Esophagus (tissue), 2 donors: ENCODE results near the gene SP7. TPM values are rescaled to one million over a fixed set of nuclear protein-coding genes. Genes with fewer than 3 reads are reported as not detected.
A peak's percentile ranks its signal among the peaks of the same experiment; 100 is the strongest.

Experiments used
- H3K27ac ChIP-seq, 2 donors: one replicate each; pipeline ENCODE4 v1.5.1; 2013; ENCODE audit warnings: low read depth in 2 of 2, mild to moderate bottlenecking in 2 of 2, inconsistent platforms in 1 of 2, low read length in 1 of 2, moderate library complexity in 1 of 2
- H3K27me3 ChIP-seq, 2 donors: one replicate each; pipeline ENCODE4 v1.6.1; 2013; ENCODE audit warnings: low read length in 2 of 2, control low read depth in 1 of 2, mild to moderate bottlenecking in 1 of 2; ENCODE audit not compliant: insufficient read depth in 2 of 2, control insufficient read depth in 1 of 2
- H3K36me3 ChIP-seq, 2 donors: one replicate each; pipeline ENCODE4 v1.6.1; 2013; ENCODE audit warnings: low read length in 1 of 2; ENCODE audit not compliant: control insufficient read depth in 2 of 2, insufficient read depth in 2 of 2
- H3K4me1 ChIP-seq, 2 donors: one replicate each; pipeline ENCODE4 v1.6.1; 2013; ENCODE audit warnings: low read length in 1 of 2; ENCODE audit not compliant: control insufficient read depth in 2 of 2, insufficient read depth in 2 of 2
- H3K4me3 ChIP-seq, 2 donors: one replicate each; pipeline ENCODE4 v1.5.1; 2013; ENCODE audit warnings: low read length in 2 of 2, mild to moderate bottlenecking in 2 of 2, low read depth in 1 of 2, moderate library complexity in 1 of 2
- H3K9me3 ChIP-seq, 2 donors: one replicate each; pipeline ENCODE4 v1.6.1; 2013; ENCODE audit warnings: mild to moderate bottlenecking in 2 of 2, low read depth in 1 of 2, low read length in 1 of 2, moderate library complexity in 1 of 2; ENCODE audit not compliant: control insufficient read depth in 2 of 2, insufficient read depth in 1 of 2
- WGBS, 2 donors: extraction: QIAGEN DNeasy Blood & Tissue Kit; methylation state at CpG; one replicate each; pipeline ENCODE4 v1.1.7; 2013; 5-methylcytosine and 5-hydroxymethylcytosine counted together
- polyA plus RNA-seq, 2 donors: library from polyadenylated mRNA; stranded (reverse); fragments of 200-250 nt; gene quantifications; one replicate each; pipeline ENCODE4 v1.2.3, GENCODE V29; 2013
- donor health status: healthy with polysubstance abuse.
- donor health status: Bipolar disorder and iron deficiency.

The SP7 gene
- polyA plus RNA-seq, 2 donors, result not detected

GRCh38 chr12:53324779-53325510 is 11.2 kb downstream of the SP7 start:
- H3K36me3 ChIP-seq, result no peaks in the 10 kb centered on the region
- peak overlapping the region; percentile 84 to 95 for H3K27ac ChIP-seq
- no peaks in the 10 kb centered on the region for H3K9me3 ChIP-seq
- H3K27me3 ChIP-seq, result no peaks in the 10 kb centered on the region
- H3K4me1 ChIP-seq, result peaks cover 0 to 9% of the 10 kb centered on the region in 2 donors
- 1% methylated on average over 59 to 69 of the region's 69 CpGs for WGBS, 2 donors
- H3K4me3 ChIP-seq, result peak overlapping the region; percentile 36 to 59

GRCh38 chr12:53324113-53324778 is 11.9 kb downstream of the SP7 start:
- Histone ChIP-seq H3K4me3 (peak overlapping the region; percentile 36 to 59), H3K27ac (peak overlapping the region; percentile 84 to 95), H3K4me1 (peaks cover 0 to 9% of the 10 kb centered on the region in 2 donors), H3K9me3 (no peaks in the 10 kb centered on the region), H3K27me3 (no peaks in the 10 kb centered on the region), H3K36me3 (no peaks in the 10 kb centered on the region)
- 13 to 21% methylated on average over 28 of the region's 28 CpGs for WGBS, 2 donors

- H3K36me3 ChIP-seq, result peaks cover 0 to 10% of the 10 kb centered on the region in 2 donors
- no peaks in the 10 kb centered on the region for H3K9me3 ChIP-seq
- H3K27me3 ChIP-seq, result no peaks in the 10 kb centered on the region
- H3K4me1 ChIP-seq, result peaks cover 0 to 6% of the 10 kb centered on the region in 2 donors
- WGBS, 2 donors, result 31 to 34% methylated on average over 10 of the region's 10 CpGs
- H3K4me3 ChIP-seq, result peak overlapping the region; percentile 70 to 81
- H3K27ac ChIP-seq, result peak overlapping the region; percentile 95 to 97
Measured at GRCh38 chr12:53320352-53321195, 15.6 kb downstream of the SP7 start.

GRCh38 chr12:53313996-53314395 is 22.2 kb downstream of the SP7 start:
- peaks cover 5 to 30% of the 10 kb centered on the region in 2 donors for H3K36me3 ChIP-seq
- WGBS, 2 donors, result 59 to 91% methylated on average over 2 to 3 of the region's 3 CpGs
- H3K27me3 ChIP-seq, result no peaks in the 10 kb centered on the region
- H3K9me3 ChIP-seq, result no peaks in the 10 kb centered on the region
- no peaks in the 10 kb centered on the region for H3K4me1 ChIP-seq
- no peak overlapping the region for H3K27ac ChIP-seq
- no peak overlapping the region for H3K4me3 ChIP-seq

- no peak overlapping the region for H3K4me3 ChIP-seq
- no peak overlapping the region for H3K27ac ChIP-seq
- H3K9me3 ChIP-seq, result no peaks in the 10 kb centered on the region
- H3K36me3 ChIP-seq, result peaks cover 28 to 45% of the 10 kb centered on the region in 2 donors
- H3K4me1 ChIP-seq, result no peaks in the 10 kb centered on the region
- no peaks in the 10 kb centered on the region for H3K27me3 ChIP-seq
- WGBS, 2 donors, result 65 to 75% methylated on average over 4 of the region's 4 CpGs
Measured at GRCh38 chr12:53308276-53308675, 27.9 kb downstream of the SP7 start.

- Histone ChIP-seq H3K27ac (no peak overlapping the region), H3K36me3 (peaks cover 30 to 52% of the 10 kb centered on the region in 2 donors), H3K9me3 (no peaks in the 10 kb centered on the region), H3K4me1 (no peaks in the 10 kb centered on the region), H3K27me3 (no peaks in the 10 kb centered on the region), H3K4me3 (no peak overlapping the region)
- 94 to 96% methylated on average over 10 of the region's 10 CpGs for WGBS, 2 donors
Measured at GRCh38 chr12:53306826-53307225, 29.3 kb downstream of the SP7 start.

GRCh38 chr12:53302903-53303302 is 33.3 kb downstream of the SP7 start:
- Histone ChIP-seq H3K4me3 (no peak overlapping the region), H3K27ac (no peak overlapping the region), H3K36me3 (peaks cover 16 to 36% of the 10 kb centered on the region in 2 donors), H3K9me3 (no peaks in the 10 kb centered on the region), H3K4me1 (peaks cover 0 to 10% of the 10 kb centered on the region in 2 donors), H3K27me3 (no peaks in the 10 kb centered on the region)
- WGBS, 2 donors, result 92% methylated on average over 5 of the region's 5 CpGs

- Histone ChIP-seq H3K4me3 (peak overlapping the region; percentile 87 to 92), H3K9me3 (no peaks in the 10 kb centered on the region), H3K27ac (peak overlapping the region; percentile 60 to 87), H3K27me3 (no peaks in the 10 kb centered on the region), H3K4me1 (peaks cover 0 to 10% of the 10 kb centered on the region in 2 donors), H3K36me3 (peaks cover 6 to 15% of the 10 kb centered on the region in 2 donors)
- WGBS, 2 donors, result 2 to 4% methylated on average over 12 of the region's 12 CpGs
Measured at GRCh38 chr12:53300187-53300586, 36.0 kb downstream of the SP7 start.

GRCh38 chr12:53299454-53300180 is 36.5 kb downstream of the SP7 start, which contains the start of gene MYG1:
Gene MYG1 (plus strand): TSS chr12:53299695. CDS start chr12:53299738, 43 bp downstream.
- H3K36me3 ChIP-seq, result peaks cover 6 to 12% of the 10 kb centered on the region in 2 donors
- H3K4me3 ChIP-seq, result peak within 1 kb of the TSS; percentile 87 to 92
- peaks cover 0 to 12% of the 10 kb centered on the region in 2 donors for H3K4me1 ChIP-seq
- H3K27ac ChIP-seq, result peak within 1 kb of the TSS; percentile 60 to 87
- WGBS, 2 donors, result 1% methylated on average over 49 to 51 of the region's 51 CpGs
- H3K27me3 ChIP-seq, result no peaks in the 10 kb centered on the region
- no peaks in the 10 kb centered on the region for H3K9me3 ChIP-seq
